OCI-LY3 (cell line): ENCODE data around the gene H2BK1.

Experiments used
- H2AFZ ChIP-seq: fragments of 200-600, 300-600 bp; shearing (Covaris generic); 2 replicates; pipeline ENCODE4 v1.6.0; 2014; ENCODE audit warnings: antibody characterized with exemption, low read depth, low read length
- H3K27ac ChIP-seq: fragments of 200-600, 300-600 bp; sonication (generic); 2 replicates; pipeline ENCODE4 v1.5.1; 2014; ENCODE audit warnings: mild to moderate bottlenecking, low read length, moderate library complexity, mixed read lengths
- H3K27me3 ChIP-seq: fragments of 200-600, 300-600 bp; sonication (generic); 2 replicates; pipeline ENCODE4 v1.6.1; 2014; ENCODE audit warnings: low read depth, low read length, mixed read lengths
- H3K36me3 ChIP-seq: fragments of 200-600, 300-600 bp; sonication (generic); replicated peaks from 2 replicates; pipeline ENCODE3; 2014; ENCODE audit warnings: low read depth, low read length, mixed read lengths
- H3K4me1 ChIP-seq: fragments of 300-600, 200-600 bp; sonication (generic); 2 replicates; pipeline ENCODE4 v1.6.1; 2014; ENCODE audit warnings: low read length, mixed read lengths
- H3K4me2 ChIP-seq: fragments of 200-600, 300-600 bp; sonication (generic); 2 replicates; pipeline ENCODE4 v1.6.1; 2014; ENCODE audit warnings: low read length, mixed read lengths
- H3K4me3 ChIP-seq: fragments of 300-600, 200-600 bp; sonication (generic); 2 replicates; pipeline ENCODE4 v1.5.1; 2014; ENCODE audit warnings: antibody characterized with exemption, mild to moderate bottlenecking, low read length, moderate library complexity
- H3K79me2 ChIP-seq: fragments of 300-600, 200-600 bp; shearing (Covaris generic); 2 replicates; pipeline ENCODE4 v1.6.1; 2014; ENCODE audit warnings: mild to moderate bottlenecking, low read length, mixed read lengths
- H3K9ac ChIP-seq: fragments of 300-600, 200-600 bp; shearing (Covaris generic); 2 replicates; pipeline ENCODE4 v1.6.0; 2014; ENCODE audit warnings: mild to moderate bottlenecking, low read length, moderate library complexity
- H3K9me3 ChIP-seq: fragments of 200-600, 300-600 bp; shearing (Covaris generic); 2 replicates; pipeline ENCODE4 v1.6.1; 2014; ENCODE audit warnings: low read length, mixed read lengths; ENCODE audit not compliant: insufficient read depth
- H4K20me1 ChIP-seq: fragments of 200-600, 300-600 bp; sonication (generic); 2 replicates; pipeline ENCODE4 v1.6.1; 2016; ENCODE audit warnings: low read length, mixed read lengths; ENCODE audit not compliant: insufficient read depth
- EZH2phosphoT487 ChIP-seq: fragments of 200-600 bp; shearing (Covaris generic); IDR thresholded peaks from 2 replicates; pipeline ENCODE4 v1.6.1; 2018; ENCODE audit warnings: antibody characterized with exemption, mixed run types, low read depth
- TF ChIP-seq, protein P1 (sequence below): fragments of 200-600, 300-600 bp; sonication (generic); IDR thresholded peaks from 2 replicates; pipeline ENCODE4 v1.5.1; 2014; ENCODE audit warnings: antibody characterized with exemption, low read length, low read depth

The H2BK1 gene

DNA sequence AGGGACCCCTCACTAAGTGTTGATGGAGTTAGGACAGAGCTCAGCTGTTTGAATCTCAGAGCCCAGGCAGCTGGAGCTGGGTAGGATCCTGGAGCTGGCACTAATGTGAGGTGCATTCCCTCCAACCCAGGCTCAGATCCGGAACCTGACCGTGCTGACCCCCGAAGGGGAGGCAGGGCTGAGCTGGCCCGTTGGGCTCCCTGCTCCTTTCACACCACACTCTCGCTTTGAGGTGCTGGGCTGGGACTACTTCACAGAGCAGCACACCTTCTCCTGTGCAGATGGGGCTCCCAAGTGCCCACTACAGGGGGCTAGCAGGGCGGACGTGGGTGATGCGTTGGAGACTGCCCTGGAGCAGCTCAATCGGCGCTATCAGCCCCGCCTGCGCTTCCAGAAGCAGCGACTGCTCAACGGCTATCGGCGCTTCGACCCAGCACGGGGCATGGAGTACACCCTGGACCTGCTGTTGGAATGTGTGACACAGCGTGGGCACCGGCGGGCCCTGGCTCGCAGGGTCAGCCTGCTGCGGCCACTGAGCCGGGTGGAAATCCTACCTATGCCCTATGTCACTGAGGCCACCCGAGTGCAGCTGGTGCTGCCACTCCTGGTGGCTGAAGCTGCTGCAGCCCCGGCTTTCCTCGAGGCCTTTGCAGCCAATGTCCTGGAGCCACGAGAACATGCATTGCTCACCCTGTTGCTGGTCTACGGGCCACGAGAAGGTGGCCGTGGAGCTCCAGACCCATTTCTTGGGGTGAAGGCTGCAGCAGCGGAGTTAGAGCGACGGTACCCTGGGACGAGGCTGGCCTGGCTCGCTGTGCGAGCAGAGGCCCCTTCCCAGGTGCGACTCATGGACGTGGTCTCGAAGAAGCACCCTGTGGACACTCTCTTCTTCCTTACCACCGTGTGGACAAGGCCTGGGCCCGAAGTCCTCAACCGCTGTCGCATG, 27.2 kb upstream of the H2BK1 start:
- no peak overlapping the region for H2AFZ ChIP-seq
- no peaks in the 10 kb centered on the region for H3K9me3 ChIP-seq
- H3K36me3 ChIP-seq, result peaks cover 12% of the 10 kb centered on the region
- H3K9ac ChIP-seq, result no peak overlapping the region
- peaks cover 46% of the 10 kb centered on the region for H4K20me1 ChIP-seq
- H3K27ac ChIP-seq, result no peak overlapping the region
- H3K4me3 ChIP-seq, result no peak overlapping the region
- H3K79me2 ChIP-seq, result peaks cover 19% of the 10 kb centered on the region
- H3K27me3 ChIP-seq, result no peaks in the 10 kb centered on the region
- H3K4me2 ChIP-seq, result no peak overlapping the region
- H3K4me1 ChIP-seq, result peaks cover 20% of the 10 kb centered on the region
- TF ChIP-seq, protein P1, sequence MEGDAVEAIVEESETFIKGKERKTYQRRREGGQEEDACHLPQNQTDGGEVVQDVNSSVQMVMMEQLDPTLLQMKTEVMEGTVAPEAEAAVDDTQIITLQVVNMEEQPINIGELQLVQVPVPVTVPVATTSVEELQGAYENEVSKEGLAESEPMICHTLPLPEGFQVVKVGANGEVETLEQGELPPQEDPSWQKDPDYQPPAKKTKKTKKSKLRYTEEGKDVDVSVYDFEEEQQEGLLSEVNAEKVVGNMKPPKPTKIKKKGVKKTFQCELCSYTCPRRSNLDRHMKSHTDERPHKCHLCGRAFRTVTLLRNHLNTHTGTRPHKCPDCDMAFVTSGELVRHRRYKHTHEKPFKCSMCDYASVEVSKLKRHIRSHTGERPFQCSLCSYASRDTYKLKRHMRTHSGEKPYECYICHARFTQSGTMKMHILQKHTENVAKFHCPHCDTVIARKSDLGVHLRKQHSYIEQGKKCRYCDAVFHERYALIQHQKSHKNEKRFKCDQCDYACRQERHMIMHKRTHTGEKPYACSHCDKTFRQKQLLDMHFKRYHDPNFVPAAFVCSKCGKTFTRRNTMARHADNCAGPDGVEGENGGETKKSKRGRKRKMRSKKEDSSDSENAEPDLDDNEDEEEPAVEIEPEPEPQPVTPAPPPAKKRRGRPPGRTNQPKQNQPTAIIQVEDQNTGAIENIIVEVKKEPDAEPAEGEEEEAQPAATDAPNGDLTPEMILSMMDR, result no peak
- TF ChIP-seq EZH2phosphoT487, result no peak

GRCh38 chr7:151236406-151236805, 26.1 kb upstream of the H2BK1 start:
- Histone ChIP-seq H4K20me1 (peaks cover 46% of the 10 kb centered on the region), H3K9ac (no peak overlapping the region), H3K36me3 (peaks cover 12% of the 10 kb centered on the region), H3K27me3 (no peaks in the 10 kb centered on the region), H3K9me3 (no peaks in the 10 kb centered on the region), H2AFZ (no peak overlapping the region), H3K79me2 (peaks cover 20% of the 10 kb centered on the region), H3K27ac (no peak overlapping the region), H3K4me1 (peaks cover 25% of the 10 kb centered on the region), H3K4me2 (no peak overlapping the region), H3K4me3 (no peak overlapping the region)
- no peak for TF ChIP-seq EZH2phosphoT487
- TF ChIP-seq, protein P1, result no peak

DNA sequence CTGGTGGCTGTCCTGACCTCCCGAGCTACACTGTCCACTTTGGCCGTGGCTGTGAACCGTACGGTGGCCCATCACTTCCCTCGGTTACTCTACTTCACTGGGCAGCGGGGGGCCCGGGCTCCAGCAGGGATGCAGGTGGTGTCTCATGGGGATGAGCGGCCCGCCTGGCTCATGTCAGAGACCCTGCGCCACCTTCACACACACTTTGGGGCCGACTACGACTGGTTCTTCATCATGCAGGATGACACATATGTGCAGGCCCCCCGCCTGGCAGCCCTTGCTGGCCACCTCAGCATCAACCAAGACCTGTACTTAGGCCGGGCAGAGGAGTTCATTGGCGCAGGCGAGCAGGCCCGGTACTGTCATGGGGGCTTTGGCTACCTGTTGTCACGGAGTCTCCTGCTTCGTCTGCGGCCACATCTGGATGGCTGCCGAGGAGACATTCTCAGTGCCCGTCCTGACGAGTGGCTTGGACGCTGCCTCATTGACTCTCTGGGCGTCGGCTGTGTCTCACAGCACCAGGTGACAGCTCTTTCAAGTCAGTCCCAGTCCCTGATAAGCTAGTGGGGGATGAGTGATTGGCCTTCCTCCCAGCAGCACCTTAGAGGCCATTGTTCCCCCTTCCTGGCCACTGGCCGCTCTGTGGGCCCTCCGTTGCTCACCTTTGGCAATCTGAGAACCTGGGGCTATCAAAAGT, 25.0 kb upstream of the H2BK1 start:
- H2AFZ ChIP-seq, result no peak overlapping the region
- no peaks in the 10 kb centered on the region for H3K9me3 ChIP-seq
- H3K27ac ChIP-seq, result no peak overlapping the region
- peaks cover 27% of the 10 kb centered on the region for H3K4me1 ChIP-seq
- TF ChIP-seq EZH2phosphoT487, result no peak
- TF ChIP-seq, protein P1, result no peak
- no peak overlapping the region for H3K4me2 ChIP-seq
- peaks cover 12% of the 10 kb centered on the region for H3K36me3 ChIP-seq
- H3K4me3 ChIP-seq, result no peak overlapping the region
- peaks cover 46% of the 10 kb centered on the region for H4K20me1 ChIP-seq
- peaks cover 20% of the 10 kb centered on the region for H3K79me2 ChIP-seq
- no peaks in the 10 kb centered on the region for H3K27me3 ChIP-seq
- H3K9ac ChIP-seq, result no peak overlapping the region

DNA sequence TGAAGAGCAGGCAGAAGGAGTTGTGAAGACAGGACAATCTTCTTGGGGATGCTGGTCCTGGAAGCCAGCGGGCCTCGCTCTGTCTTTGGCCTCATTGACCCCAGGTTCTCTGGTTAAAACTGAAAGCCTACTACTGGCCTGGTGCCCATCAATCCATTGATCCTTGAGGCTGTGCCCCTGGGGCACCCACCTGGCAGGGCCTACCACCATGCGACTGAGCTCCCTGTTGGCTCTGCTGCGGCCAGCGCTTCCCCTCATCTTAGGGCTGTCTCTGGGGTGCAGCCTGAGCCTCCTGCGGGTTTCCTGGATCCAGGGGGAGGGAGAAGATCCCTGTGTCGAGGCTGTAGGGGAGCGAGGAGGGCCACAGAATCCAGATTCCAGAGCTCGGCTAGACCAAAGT, 23.5 kb upstream of the H2BK1 start:
- Histone ChIP-seq H4K20me1 (peaks cover 37% of the 10 kb centered on the region), H3K9ac (peak overlapping the region; percentile 93; the same call in 1 of the 2 replicates), H3K27ac (no peak overlapping the region)

More for the DNA sequence above, 23.5 kb upstream of the H2BK1 start:
- Histone ChIP-seq H3K9me3 (no peaks in the 10 kb centered on the region), H3K4me3 (peak overlapping the region; percentile 99), H3K79me2 (peaks cover 20% of the 10 kb centered on the region), H3K4me1 (peaks cover 19% of the 10 kb centered on the region), H3K36me3 (peaks cover 12% of the 10 kb centered on the region), H3K4me2 (peak overlapping the region; percentile 95), H2AFZ (no peak overlapping the region), H3K27me3 (no peaks in the 10 kb centered on the region)
- TF ChIP-seq EZH2phosphoT487, result no peak
- TF ChIP-seq, protein P1, result no peak
